AG20443 (cell line): ENCODE results near the gene MAP3K9.

ENCODE experiments used
- DNase-seq: peaks from one replicate; pipeline ENCODE4 v3.0.0; 2012; ENCODE audit warnings: low spot score, mixed read lengths

MAP3K9 gene

GRCh38 chr14:70785556-70785955, 23.8 kb downstream of the MAP3K9 start:
- no peak for DNase-seq

- no peak for DNase-seq
Measured at GRCh38 chr14:70784886-70785285, 24.4 kb downstream of the MAP3K9 start.

- peak; percentile 44 for DNase-seq
Measured at GRCh38 chr14:70782361-70782760, 27.0 kb downstream of the MAP3K9 start.

- DNase-seq = no peak
Measured at GRCh38 chr14:70780396-70781075, 28.8 kb downstream of the MAP3K9 start.

GRCh38 chr14:70779667-70780066, 29.6 kb downstream of the MAP3K9 start:
- no peak for DNase-seq

GRCh38 chr14:70776197-70776596, 33.1 kb downstream of the MAP3K9 start:
- DNase-seq = no peak

GRCh38 chr14:70773182-70773862, 36.0 kb downstream of the MAP3K9 start:
- no peak for DNase-seq

- DNase-seq = no peak
Measured at GRCh38 chr14:70771781-70772212, 37.5 kb downstream of the MAP3K9 start.

GRCh38 chr14:70770490-70770889, 38.8 kb downstream of the MAP3K9 start:
- no peak for DNase-seq

- no peak for DNase-seq
Measured at GRCh38 chr14:70759398-70759797, 49.9 kb downstream of the MAP3K9 start.

GRCh38 chr14:70755655-70756054, 53.7 kb downstream of the MAP3K9 start:
- DNase-seq = no peak

- DNase-seq = no peak
Measured at GRCh38 chr14:70754991-70755390, 54.3 kb downstream of the MAP3K9 start.

GRCh38 chr14:70753518-70753953, 55.8 kb downstream of the MAP3K9 start:
- DNase-seq = no peak

- DNase-seq = no peak
Measured at GRCh38 chr14:70748422-70748821, 60.9 kb downstream of the MAP3K9 start.

- no peak for DNase-seq
Measured at GRCh38 chr14:70744641-70745040, 64.7 kb downstream of the MAP3K9 start.

GRCh38 chr14:70742316-70742715, 67.0 kb downstream of the MAP3K9 start:
- no peak for DNase-seq

GRCh38 chr14:70741482-70741881, 67.8 kb downstream of the MAP3K9 start:
- DNase-seq = no peak

GRCh38 chr14:70735043-70735442, 74.3 kb downstream of the MAP3K9 start:
- no peak for DNase-seq

GRCh38 chr14:70731447-70732239, 77.7 kb downstream of the MAP3K9 start:
- no peak for DNase-seq

GRCh38 chr14:70730393-70730792, 78.9 kb downstream of the MAP3K9 start:
- DNase-seq = no peak

GRCh38 chr14:70726651-70727375, 82.5 kb downstream of the MAP3K9 start:
- no peak for DNase-seq

- DNase-seq = no peak
Measured at GRCh38 chr14:70724944-70725343, 84.4 kb downstream of the MAP3K9 start.
